HCT116 (cell line): ENCODE measurements around the gene TUBA4A. TPM values are rescaled to one million over a fixed set of nuclear protein-coding genes. Genes with fewer than 3 reads are reported as not detected.

Experiments
- ATF3 ChIP-seq: IDR thresholded peaks from 2 replicates; pipeline ENCODE4 v1.6.1; 2012
- CEBPB ChIP-seq: IDR thresholded peaks from 2 replicates; pipeline ENCODE4 v1.6.1; 2012; ENCODE audit warnings: low read depth
- CTCF ChIP-seq, 3 experiments: fragments of 200-600 bp in 1 of 3; sonication (generic) in 1 of 3; IDR thresholded peaks in 2 of 3; conservative IDR thresholded peaks in 1 of 3; 2 replicates each; pipeline ENCODE4 v1.5.1; 2012 to 2017; ENCODE audit warnings: low read depth in 2 of 3, low read length in 2 of 3, antibody characterized with exemption in 1 of 3, borderline replicate concordance in 1 of 3, control low read depth in 1 of 3, mild to moderate bottlenecking in 1 of 3, mixed read lengths in 1 of 3, mixed run types in 1 of 3, moderate library complexity in 1 of 3; ENCODE audit not compliant: insufficient read depth in 1 of 3
- EZH2 ChIP-seq: fragments of 200-600 bp; sonication (generic); IDR thresholded peaks from 2 replicates; pipeline ENCODE4 v1.6.1; 2017; ENCODE audit warnings: antibody characterized with exemption, mixed run types
- JUND ChIP-seq: IDR thresholded peaks from 2 replicates; pipeline ENCODE4 v1.6.1; 2012
- MAX ChIP-seq: IDR thresholded peaks from 2 replicates; pipeline ENCODE4 v1.6.1; 2012
- POLR2AphosphoS5 ChIP-seq: IDR thresholded peaks from 2 replicates; pipeline ENCODE4 v1.6.1; 2011; ENCODE audit warnings: mild to moderate bottlenecking, low read depth, low read length, moderate library complexity
- REST ChIP-seq: IDR thresholded peaks from 2 replicates; pipeline ENCODE4 v1.6.1; 2012; ENCODE audit warnings: low read depth
- SRF ChIP-seq: IDR thresholded peaks from 2 replicates; pipeline ENCODE4 v1.6.1; 2012; ENCODE audit warnings: low read depth
- ZFX ChIP-seq: fragments of 450-650 bp; IDR thresholded peaks from 2 replicates; pipeline ENCODE4 v1.6.1; 2017
- total RNA-seq: library from RNA; stranded (reverse); gene quantifications from one replicate; pipeline ENCODE4 v1.2.1, GENCODE V29; 2021; ENCODE audit not compliant: unreplicated experiment

The TUBA4A gene
- total RNA-seq, 1 experiment from 2014 or later, result 32.7 TPM

- TF ChIP-seq EZH2 (no peak), ATF3 (no peak), CTCF (IDR thresholded peaks at IDR 0.05 in 2 of 3, conservative IDR thresholded peaks at IDR 0.05 in 1 of 3; ENCODE audit: borderline replicate concordance in 1 of 3, insufficient read depth in 1 of 3, low read depth in 2 of 3, low read length in 2 of 3) (no peak), JUND (no peak; the same call in 1 of the 2 replicates), CEBPB (no peak), SRF (no peak), MAX (peak; percentile 77), POLR2AphosphoS5 (peak; percentile 95), ZFX (peak; percentile 91), REST (no peak)
- TF ChIP-seq, all 23 proteins: peak for 9
Observed at GRCh38 chr2:219229305-219230058, 24.2 kb downstream of the TUBA4A start, which contains the start of the genes ANKZF1 and ATG9A (continued).
